ENCODE results near the gene AKAP13. TPM values are rescaled to one million over a fixed set of nuclear protein-coding genes. Genes with fewer than 3 reads are reported as not detected.

The AKAP13 gene
- total RNA-seq, 6 donors from 2014 or later, result 329 to 1,278 (median 748) TPM

- Histone ChIP-seq H3K4me3 (no peak overlapping the region), H3K36me3 (no peaks in the 10 kb centered on the region), H3K9me3 (no peaks in the 10 kb centered on the region), H3K4me1 (peaks cover 28 to 35% (median 32%) of the 10 kb centered on the region in 4 donors), H3K27me3 (no peaks in the 10 kb centered on the region), H3K27ac (no peak overlapping the region)
- peak in 1 of 2 donors; percentile 84 for ATAC-seq (ENCODE audit: low FRiP score in 2 of 2)
- 73 to 75% methylated on average over 10 to 12 of the region's 12 CpGs for WGBS, 2 donors
- DNase-seq, result peak in 1 of 2 donors; percentile 79
- no peak for TF ChIP-seq CTCF (IDR thresholded peaks at IDR 0.05)
- no peak for TF ChIP-seq POLR2A (IDR thresholded peaks at IDR 0.05)
- TF ChIP-seq EP300 (IDR thresholded peaks at IDR 0.05), result no peak
Measured at GRCh38 chr15:85788771-85789495, 408.5 kb downstream of the AKAP13 start.

DNA sequence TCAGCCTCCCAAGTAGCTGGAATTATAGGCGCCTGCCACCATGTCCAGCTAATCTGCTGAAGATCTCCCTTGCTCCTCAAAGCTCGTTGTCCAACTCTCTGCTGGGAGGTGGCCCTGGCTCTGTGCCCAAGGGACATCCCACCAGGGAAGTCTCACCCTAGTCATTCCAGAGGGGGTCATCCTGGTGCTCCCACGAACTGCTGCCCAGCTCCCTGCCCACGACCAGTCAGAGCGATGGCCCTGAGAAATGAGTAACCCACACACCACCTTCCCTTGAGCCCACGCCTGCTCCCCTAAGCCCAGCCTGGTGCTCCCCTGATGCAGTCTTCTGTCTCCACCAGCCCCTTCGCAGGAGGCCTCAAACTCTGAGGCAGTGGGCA, 409.1 kb downstream of the AKAP13 start:
- Histone ChIP-seq H3K9me3 (no peaks in the 10 kb centered on the region), H3K27me3 (no peaks in the 10 kb centered on the region), H3K4me1 (peaks cover 28 to 36% (median 33%) of the 10 kb centered on the region in 4 donors), H3K36me3 (no peaks in the 10 kb centered on the region), H3K27ac (no peak overlapping the region), H3K4me3 (no peak overlapping the region)
- ATAC-seq (ENCODE audit: low FRiP score in 2 of 2) (no peak), DNase-seq (no peak)
- 73 to 79% methylated on average over 3 to 7 of the region's 7 CpGs for WGBS, 2 donors
- TF ChIP-seq CTCF (IDR thresholded peaks at IDR 0.05), result no peak
- no peak for TF ChIP-seq POLR2AphosphoS5 (IDR thresholded peaks at IDR 0.05)
- no peak for TF ChIP-seq EP300 (IDR thresholded peaks at IDR 0.05)
- TF ChIP-seq POLR2A (IDR thresholded peaks at IDR 0.05), result no peak

DNA sequence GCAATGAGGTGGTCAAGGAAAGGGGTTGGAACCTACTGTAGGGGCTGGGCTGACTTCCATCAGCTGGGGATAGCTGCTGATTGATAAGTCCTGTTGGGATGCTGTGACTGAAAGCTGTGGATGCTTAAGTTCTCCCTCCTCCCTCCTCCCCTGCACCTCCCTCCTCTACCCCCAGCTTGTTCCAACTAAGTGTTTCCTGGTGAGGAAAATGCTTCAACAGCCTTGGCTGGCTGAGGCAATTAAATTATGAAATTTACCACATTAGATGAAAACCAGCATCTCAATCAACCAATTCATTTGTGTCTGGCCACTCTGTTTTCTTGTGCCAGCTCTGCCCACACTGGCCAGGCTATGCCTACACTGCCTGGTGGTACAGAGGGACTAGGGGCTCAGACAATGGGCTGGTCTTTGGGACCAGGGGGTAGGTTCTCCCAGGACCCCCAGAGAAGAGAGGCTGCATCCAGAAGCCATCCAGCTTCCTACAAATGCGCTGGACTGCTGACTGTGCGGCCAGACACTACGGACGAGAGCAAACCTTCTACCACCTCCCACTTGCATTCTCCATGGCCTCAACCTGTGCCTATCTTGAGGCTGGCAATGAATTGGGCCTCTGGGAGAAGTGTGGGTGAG, 411.8 kb downstream of the AKAP13 start:
- peaks cover 23 to 30% (median 25%) of the 10 kb centered on the region in 4 donors for H3K4me1 ChIP-seq
- no peaks in the 10 kb centered on the region for H3K36me3 ChIP-seq
- no peaks in the 10 kb centered on the region for H3K9me3 ChIP-seq
- DNase-seq, result no peak
- no peaks in the 10 kb centered on the region for H3K27me3 ChIP-seq
- 97 to 100% methylated on average over 4 of the region's 4 CpGs for WGBS, 2 donors
- no peak for ATAC-seq (ENCODE audit: low FRiP score in 2 of 2)
- no peak overlapping the region for H3K27ac ChIP-seq
- TF ChIP-seq POLR2A (IDR thresholded peaks at IDR 0.05) (no peak), CTCF (IDR thresholded peaks at IDR 0.05) (no peak), EP300 (IDR thresholded peaks at IDR 0.05) (no peak), POLR2AphosphoS5 (IDR thresholded peaks at IDR 0.05) (no peak)
- H3K4me3 ChIP-seq, result no peak overlapping the region

- Histone ChIP-seq H3K4me3 (peak overlapping the region in 3 of 4 donors; percentile 83 to 93 (median 93)), H3K36me3 (no peaks in the 10 kb centered on the region), H3K27me3 (no peaks in the 10 kb centered on the region), H3K4me1 (peaks cover 23 to 30% (median 25%) of the 10 kb centered on the region in 4 donors), H3K9me3 (no peaks in the 10 kb centered on the region), H3K27ac (no peak overlapping the region)
- WGBS, 2 donors, result 67 to 79% methylated on average over 10 to 14 of the region's 14 CpGs
- TF ChIP-seq CTCF (IDR thresholded peaks at IDR 0.05), result no peak
- ATAC-seq (ENCODE audit: low FRiP score in 2 of 2) (no peak), DNase-seq (no peak)
Measured at GRCh38 chr15:85792912-85793590, 412.6 kb downstream of the AKAP13 start.
